ENCODE results near the gene ADGB.

The ADGB gene

DNA sequence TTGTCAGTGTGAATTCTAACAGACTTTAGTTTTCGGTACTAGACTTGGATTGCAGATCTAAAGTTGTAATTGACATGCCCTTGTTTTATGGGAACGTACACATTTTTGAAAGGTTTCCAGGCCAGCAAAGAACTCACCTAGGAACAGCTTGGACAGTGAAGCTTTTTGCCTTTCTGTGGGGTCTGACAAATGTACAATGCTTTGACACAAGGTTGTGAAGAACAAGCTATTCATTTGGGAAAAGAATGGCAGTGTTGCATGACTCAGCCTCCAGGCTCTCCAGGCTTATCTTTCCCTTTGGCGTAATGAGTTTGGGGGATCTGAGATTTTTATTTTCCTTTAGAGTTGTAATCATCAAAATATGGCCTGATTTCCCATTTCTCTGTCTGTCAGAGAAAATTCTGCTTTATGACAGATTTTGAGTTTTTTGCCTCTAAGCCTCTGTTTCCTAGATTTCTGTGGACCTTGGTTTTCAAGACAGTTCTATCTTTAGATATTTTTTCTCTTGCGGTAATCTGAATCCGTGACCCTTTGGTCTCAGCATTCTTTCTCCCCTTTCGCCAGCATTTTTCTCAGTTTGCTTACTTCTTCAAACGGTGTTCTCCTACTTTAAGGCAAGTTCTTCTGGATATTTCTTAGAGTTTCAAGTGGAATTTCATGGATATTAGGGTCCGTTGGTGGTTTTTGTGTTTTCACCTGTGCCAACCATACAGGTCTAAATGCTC, 221.0 kb downstream of the ADGB start:
- H3K79me2 ChIP-seq (ENCODE audit: insufficient read depth, low read length), result no peaks in the 10 kb centered on the region
- H3K9me3 ChIP-seq (ENCODE audit: insufficient read depth, low read length), result no peaks in the 10 kb centered on the region
- no peak overlapping the region for H2AFZ ChIP-seq (ENCODE audit: low read depth, low read length, severe bottlenecking)

DNA sequence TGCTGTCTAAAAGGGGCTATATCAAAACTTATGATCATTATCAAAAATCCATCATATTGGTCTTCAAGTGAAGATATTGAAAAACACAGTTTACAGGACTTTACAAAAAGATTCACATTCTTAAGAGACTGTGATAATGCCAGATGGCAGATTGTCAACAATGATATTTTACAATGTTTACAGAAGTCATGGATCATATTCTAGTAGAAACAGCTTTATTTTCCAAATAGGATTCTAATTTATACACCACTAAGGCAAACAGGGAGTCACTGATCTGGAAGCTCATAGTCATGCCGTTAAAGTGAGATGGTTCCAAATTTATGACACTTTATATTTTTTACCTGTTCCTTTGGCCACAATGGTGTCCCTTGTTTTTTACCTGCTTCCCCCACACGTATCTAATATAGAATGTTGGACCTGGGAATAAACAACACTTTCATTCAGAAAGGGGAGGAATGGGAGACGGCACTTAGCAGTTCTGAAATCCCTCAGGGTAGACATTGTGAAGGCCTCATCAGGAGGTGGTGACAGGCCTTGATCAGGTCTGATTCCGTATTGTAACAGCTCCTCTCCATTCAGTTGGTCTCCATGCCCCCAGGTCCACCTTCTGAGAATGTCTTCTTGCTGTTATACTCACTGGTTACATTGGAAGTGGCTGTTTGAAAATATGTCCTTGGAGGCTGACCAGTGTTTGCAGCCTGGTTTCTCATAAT, 228.6 kb downstream of the ADGB start:
- no peak for TF ChIP-seq EZH2phosphoT487 (conservative IDR thresholded peaks at IDR 0.05; ENCODE audit: low read length)
- TF ChIP-seq, protein P1, sequence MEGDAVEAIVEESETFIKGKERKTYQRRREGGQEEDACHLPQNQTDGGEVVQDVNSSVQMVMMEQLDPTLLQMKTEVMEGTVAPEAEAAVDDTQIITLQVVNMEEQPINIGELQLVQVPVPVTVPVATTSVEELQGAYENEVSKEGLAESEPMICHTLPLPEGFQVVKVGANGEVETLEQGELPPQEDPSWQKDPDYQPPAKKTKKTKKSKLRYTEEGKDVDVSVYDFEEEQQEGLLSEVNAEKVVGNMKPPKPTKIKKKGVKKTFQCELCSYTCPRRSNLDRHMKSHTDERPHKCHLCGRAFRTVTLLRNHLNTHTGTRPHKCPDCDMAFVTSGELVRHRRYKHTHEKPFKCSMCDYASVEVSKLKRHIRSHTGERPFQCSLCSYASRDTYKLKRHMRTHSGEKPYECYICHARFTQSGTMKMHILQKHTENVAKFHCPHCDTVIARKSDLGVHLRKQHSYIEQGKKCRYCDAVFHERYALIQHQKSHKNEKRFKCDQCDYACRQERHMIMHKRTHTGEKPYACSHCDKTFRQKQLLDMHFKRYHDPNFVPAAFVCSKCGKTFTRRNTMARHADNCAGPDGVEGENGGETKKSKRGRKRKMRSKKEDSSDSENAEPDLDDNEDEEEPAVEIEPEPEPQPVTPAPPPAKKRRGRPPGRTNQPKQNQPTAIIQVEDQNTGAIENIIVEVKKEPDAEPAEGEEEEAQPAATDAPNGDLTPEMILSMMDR (IDR thresholded peaks at IDR 0.05; ENCODE audit: insufficient read depth, low read length, poor library complexity, severe bottlenecking), result no peak
- no peak overlapping the region for H3K9ac ChIP-seq (ENCODE audit: low read length)
- H3K9me3 ChIP-seq (ENCODE audit: insufficient read depth, low read length), result no peaks in the 10 kb centered on the region
- H3F3A ChIP-seq (ENCODE audit: insufficient read depth), result no peaks in the 10 kb centered on the region
- H3K4me2 ChIP-seq (ENCODE audit: low read depth, low read length, poor library complexity, severe bottlenecking), result no peak overlapping the region
- no peaks in the 10 kb centered on the region for H3K36me3 ChIP-seq (ENCODE audit: low read length)
- no peaks in the 10 kb centered on the region for H4K20me1 ChIP-seq (ENCODE audit: low read depth, low read length)
- H3K27me3 ChIP-seq (ENCODE audit: low read length), result no peaks in the 10 kb centered on the region
- H3K4me3 ChIP-seq (ENCODE audit: insufficient read depth, low read length, poor library complexity, severe bottlenecking), result no peak overlapping the region
- no peaks in the 10 kb centered on the region for H3K9me2 ChIP-seq (replicated peaks; ENCODE audit: insufficient read depth, low read length)
- no peak overlapping the region for H2AFZ ChIP-seq (ENCODE audit: low read depth, low read length, severe bottlenecking)
- H3K79me2 ChIP-seq (ENCODE audit: insufficient read depth, low read length), result no peaks in the 10 kb centered on the region
- no peak overlapping the region for H3K27ac ChIP-seq (ENCODE audit: low read depth, low read length)

More for the DNA sequence above, 221.0 kb downstream of the ADGB start:
- no peak overlapping the region for H3K4me3 ChIP-seq (ENCODE audit: insufficient read depth, low read length, poor library complexity, severe bottlenecking)
- H3K9ac ChIP-seq (ENCODE audit: low read length), result no peak overlapping the region
- H3K4me2 ChIP-seq (ENCODE audit: low read depth, low read length, poor library complexity, severe bottlenecking), result no peak overlapping the region
- H3F3A ChIP-seq (ENCODE audit: insufficient read depth), result no peaks in the 10 kb centered on the region
- H3K27ac ChIP-seq (ENCODE audit: low read depth, low read length), result no peak overlapping the region
- no peaks in the 10 kb centered on the region for H3K9me2 ChIP-seq (replicated peaks; ENCODE audit: insufficient read depth, low read length)
- H3K36me3 ChIP-seq (ENCODE audit: low read length), result no peaks in the 10 kb centered on the region
- no peaks in the 10 kb centered on the region for H3K27me3 ChIP-seq (ENCODE audit: low read length)
- TF ChIP-seq, protein P1 (IDR thresholded peaks at IDR 0.05; ENCODE audit: insufficient read depth, low read length, poor library complexity, severe bottlenecking), result no peak
- no peak for TF ChIP-seq EZH2phosphoT487 (conservative IDR thresholded peaks at IDR 0.05; ENCODE audit: low read length)
- H4K20me1 ChIP-seq (ENCODE audit: low read depth, low read length), result no peaks in the 10 kb centered on the region

DNA sequence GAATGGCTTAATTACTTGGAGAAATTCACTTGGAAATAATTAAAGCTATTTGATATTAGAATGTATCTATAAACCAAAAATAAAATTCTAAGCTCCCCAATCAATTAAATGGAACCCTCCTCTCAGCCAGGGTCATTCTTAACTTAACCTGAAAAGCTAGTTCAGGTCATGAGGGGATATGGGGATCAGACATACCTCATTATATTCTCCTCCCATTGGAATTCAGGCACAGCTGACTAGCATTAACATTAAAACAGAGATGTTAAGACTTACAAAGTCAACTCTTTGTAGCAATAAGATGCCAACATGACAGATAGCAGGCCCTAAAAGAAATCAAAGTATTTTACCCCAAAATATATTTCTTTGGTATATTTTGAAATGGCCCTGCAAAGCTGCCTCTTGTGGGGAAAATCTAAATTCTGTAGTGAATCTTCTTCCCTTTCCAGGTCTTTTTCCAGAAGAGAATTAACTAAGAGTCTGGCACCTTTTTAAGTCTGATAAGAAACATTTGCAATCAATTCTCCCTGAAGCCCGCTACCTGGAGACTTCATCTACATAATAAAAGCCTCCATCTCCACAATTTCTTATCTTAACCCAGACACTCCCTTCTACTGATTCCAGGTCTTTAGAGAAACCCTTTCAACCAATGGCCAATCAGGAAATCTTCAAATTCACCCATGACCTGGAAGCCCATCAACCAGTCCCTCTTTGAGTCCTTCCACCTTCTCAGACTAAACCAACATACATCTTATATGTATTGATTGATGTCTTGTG, 231.2 kb downstream of the ADGB start:
- TF ChIP-seq, protein P1 (IDR thresholded peaks at IDR 0.05; ENCODE audit: insufficient read depth, low read length, poor library complexity, severe bottlenecking), result no peak
- TF ChIP-seq EZH2phosphoT487 (conservative IDR thresholded peaks at IDR 0.05; ENCODE audit: low read length), result no peak
- Histone ChIP-seq H3K79me2 (ENCODE audit: insufficient read depth, low read length) (no peaks in the 10 kb centered on the region), H3K4me2 (ENCODE audit: low read depth, low read length, poor library complexity, severe bottlenecking) (no peak overlapping the region), H3K27ac (ENCODE audit: low read depth, low read length) (no peak overlapping the region), H3K9me2 (replicated peaks; ENCODE audit: insufficient read depth, low read length) (no peaks in the 10 kb centered on the region), H2AFZ (ENCODE audit: low read depth, low read length, severe bottlenecking) (no peak overlapping the region), H3K9me3 (ENCODE audit: insufficient read depth, low read length) (no peaks in the 10 kb centered on the region), H3K9ac (ENCODE audit: low read length) (no peak overlapping the region), H3K27me3 (ENCODE audit: low read length) (no peaks in the 10 kb centered on the region), H3F3A (ENCODE audit: insufficient read depth) (no peaks in the 10 kb centered on the region), H3K36me3 (ENCODE audit: low read length) (no peaks in the 10 kb centered on the region), H4K20me1 (ENCODE audit: low read depth, low read length) (no peaks in the 10 kb centered on the region), H3K4me3 (ENCODE audit: insufficient read depth, low read length, poor library complexity, severe bottlenecking) (no peak overlapping the region)
